ENCODE measurements around the gene CCDC102B.
"Not testable (repeated sequence)": the region's sequence is repeated elsewhere in the genome, so short reads cannot be mapped to it uniquely, and the experiment has no call there.

Gene CCDC102B

DNA sequence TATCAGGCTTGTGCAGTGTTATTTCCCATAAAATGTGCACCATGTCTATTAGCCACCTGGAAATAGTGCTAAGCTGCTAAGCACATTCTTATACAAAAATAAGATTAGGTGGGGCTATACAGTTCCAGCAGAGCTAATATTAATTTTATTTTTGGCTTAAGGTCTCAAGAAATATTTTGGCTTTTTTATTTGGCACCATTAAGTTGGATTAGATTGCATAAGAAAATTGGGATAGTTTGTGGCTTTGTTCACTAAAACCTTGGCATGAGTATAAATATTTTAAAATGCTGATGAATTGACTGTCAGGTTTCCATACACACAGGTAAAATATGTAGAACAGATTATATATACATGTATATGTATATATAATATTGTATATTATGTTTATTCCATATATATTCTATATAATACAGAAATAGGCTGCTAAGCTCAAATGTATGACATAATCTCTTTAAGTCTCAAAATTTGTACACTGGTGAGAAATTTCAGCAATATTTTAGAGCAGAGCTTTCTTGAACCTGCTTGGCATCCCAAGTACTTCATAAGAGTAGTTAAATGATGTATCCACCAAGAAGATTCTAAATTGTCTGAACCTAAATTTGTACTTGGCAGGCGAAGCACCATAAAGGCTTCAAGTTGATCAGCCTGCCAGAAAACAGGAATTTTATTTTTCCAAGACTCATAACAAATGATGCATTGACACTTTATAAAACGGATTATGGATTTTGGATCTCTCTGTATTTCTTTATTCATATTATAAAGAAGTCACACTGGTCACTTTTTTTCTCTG, 32.6 kb downstream of the CCDC102B start:
- no peak for FAIRE-seq

- FAIRE-seq, result no peak
Observed at GRCh38 chr18:68833756-68834155, 35.9 kb downstream of the CCDC102B start.

DNA sequence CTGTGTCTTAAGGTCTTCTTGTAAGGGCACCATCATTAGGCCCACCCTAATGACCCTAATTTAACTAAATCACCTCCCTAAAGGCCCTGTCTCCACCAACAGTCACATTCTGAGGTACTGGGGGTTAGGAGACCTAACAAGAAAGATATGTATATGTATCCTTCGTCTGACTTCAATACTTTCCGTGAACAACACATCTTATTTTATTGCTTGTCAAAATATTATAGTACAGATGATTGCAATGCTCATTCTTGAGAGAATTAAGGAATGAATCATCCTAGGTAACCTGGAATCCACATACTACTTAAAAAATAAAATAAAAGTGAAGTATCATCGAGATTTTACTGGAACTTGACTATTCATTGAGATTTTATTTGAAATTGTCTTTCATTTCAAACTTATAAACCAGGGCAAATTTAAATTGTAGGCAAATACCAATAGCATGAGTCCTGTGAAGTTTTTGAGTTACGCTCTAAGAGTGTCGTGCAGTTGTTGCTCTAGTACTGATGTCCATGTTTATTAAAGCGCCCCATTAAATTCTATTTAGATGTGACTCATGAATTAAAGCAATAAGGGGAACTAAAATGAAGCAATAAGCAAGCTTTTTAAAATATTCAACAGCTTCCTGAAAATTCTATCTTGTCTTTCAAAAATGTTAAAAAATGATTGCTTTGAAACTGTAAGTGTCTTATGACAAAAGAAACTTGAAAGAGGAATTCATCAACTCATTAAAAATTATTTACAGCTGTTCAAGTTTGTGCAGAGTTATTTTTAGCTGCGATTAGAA, 40.0 kb downstream of the CCDC102B start:
- no peak for FAIRE-seq

DNA sequence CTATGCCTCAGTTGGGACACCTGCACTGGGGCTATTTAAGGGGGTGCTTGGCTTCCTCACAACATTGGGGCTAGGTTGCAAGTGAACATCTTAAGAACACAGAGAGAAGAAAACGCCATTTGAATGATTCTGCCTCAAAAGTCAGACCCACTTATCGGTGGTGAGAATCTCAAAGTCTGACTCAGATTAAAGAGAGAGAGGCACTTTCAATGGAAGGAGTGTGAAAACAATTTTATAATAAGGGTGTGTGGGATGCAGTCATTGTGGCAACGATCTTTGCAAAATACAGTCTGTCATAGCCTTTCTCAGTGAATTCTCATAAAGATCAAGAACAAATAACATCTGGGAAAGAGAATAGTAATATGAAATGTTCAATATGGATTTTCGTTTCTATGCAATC, 41.8 kb downstream of the CCDC102B start:
- no peak for FAIRE-seq

DNA sequence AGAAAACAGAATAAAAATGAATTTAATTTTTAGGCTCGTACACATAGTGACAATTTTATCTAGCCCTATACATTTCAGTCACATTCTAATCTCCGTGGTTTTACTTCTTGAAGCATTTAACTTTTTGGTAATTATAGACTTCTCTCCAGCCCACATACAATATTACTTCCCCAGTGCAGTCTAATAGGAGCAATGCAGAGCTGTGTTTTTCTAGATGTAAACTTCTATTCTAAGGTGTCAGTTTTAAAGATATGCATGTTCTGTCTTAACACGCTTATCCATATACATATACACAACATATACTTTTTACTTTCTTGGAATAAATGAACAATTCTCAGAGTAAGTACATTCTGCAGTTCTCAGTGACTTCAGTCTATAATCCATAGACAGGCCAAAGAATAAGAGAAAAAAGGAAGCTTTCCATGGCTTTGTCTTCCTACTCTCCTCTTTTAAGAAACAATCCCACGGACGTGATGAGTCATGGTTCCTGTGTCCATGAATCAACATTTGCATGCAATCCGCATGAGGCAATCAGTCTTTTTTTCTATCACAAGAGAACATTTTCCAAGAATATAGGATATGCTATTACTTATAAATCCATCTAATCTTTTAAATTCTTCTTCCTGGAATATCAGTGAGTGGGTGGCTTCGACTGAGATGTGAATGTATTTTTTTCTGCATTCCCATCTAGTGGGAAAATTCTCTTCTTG, 42.8 kb downstream of the CCDC102B start:
- no peak for FAIRE-seq

GRCh38 chr18:68841301-68841700, 43.4 kb downstream of the CCDC102B start:
- no peak for FAIRE-seq

DNA sequence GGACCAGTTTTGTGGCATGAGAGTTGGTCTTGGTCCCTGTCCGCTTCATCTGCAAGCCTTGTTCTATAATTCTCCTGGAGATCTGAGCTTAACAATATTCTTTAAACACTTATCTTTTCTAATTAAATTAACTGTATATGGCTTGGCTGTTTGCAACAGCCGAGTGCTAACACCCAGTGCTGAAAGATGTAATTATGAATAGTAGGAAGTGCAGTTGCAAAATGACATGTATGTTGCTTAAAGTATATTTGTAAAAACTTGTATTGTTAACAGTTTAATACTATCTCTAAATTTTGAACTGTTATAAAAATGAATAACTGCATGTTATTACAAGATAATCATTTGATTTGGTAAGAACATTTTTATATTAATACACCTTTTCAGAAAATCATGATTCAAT, 45.1 kb downstream of the CCDC102B start:
- no peak for FAIRE-seq

DNA sequence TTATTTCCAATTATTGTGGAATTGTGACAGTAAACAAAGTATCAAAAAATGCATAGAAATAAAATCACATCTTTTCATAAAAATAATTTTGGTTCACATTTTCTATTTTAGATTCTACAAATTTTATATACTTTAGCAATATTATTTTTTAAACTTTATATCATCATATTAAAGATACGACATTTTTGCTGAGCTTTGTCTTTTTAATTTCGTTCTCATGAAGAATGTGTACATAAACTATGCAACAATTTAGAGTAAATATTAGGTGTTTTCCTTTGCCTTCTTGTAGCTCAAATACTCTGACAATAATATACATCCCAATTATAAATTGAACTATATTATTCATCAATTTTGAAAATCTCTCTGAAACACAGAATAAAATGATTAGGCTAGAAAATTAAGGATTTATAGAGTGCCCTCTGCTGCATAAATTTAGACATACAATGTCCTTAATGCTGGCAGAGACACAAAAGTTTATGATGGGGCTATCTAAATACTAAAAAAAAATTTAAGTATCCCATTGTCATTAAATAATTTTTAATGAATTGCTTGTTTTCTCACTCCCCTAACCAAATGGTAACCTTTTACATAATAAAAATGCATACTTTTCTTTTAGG, 45.7 kb downstream of the CCDC102B start:
- FAIRE-seq, result peak; percentile 54

DNA sequence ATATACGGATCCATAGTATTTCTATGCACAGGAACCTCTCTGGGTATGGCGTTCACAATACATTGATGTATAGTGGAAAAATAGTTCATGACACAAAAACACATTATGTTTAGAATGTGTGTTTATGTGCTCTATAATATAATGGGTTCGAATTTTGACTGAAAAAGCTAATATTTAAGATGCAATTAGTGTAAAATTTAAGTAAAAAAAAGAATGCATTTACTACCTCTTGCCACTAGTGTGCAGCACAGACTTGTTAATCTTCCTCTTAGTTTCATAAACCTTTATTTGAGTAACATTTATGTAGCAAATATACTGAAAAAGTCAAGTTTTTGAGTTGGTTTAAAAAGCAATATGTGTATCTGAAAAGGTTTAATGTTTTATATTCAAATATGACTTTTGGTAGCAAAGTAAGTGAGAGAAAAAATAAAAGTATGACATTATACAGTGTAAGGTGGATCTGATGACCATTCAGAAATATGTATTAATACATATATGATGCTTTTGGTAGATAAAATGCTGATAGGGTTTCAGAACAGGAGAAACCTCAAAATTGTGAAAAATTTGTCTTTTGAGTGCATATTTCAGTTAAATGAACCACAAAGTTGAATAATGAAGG, 49.4 kb downstream of the CCDC102B start:
- peak; percentile 87 for FAIRE-seq

DNA sequence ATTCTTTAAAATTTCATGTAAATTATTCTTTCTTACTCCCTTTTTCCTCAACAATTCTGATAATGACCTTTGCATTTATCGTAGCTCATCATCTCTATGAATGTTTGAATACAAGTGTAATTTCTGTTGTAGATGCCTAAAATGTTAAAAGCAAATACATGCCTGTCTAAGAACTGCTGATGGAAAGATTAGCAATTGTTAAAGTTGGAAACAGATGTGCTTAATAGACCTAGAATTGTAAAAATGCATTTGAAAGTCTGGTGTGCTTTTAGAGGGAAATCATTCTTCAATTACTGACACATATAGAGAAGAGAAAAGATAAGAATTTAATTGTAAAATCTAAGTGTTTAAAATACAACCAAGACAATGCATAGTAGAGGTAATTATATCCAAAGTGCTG, 50.4 kb downstream of the CCDC102B start:
- no peak for FAIRE-seq

- FAIRE-seq, result no peak
Observed at GRCh38 chr18:68854786-68855391, 57.0 kb downstream of the CCDC102B start.

GRCh38 chr18:68855491-68855890, 57.6 kb downstream of the CCDC102B start:
- FAIRE-seq, result no peak

DNA sequence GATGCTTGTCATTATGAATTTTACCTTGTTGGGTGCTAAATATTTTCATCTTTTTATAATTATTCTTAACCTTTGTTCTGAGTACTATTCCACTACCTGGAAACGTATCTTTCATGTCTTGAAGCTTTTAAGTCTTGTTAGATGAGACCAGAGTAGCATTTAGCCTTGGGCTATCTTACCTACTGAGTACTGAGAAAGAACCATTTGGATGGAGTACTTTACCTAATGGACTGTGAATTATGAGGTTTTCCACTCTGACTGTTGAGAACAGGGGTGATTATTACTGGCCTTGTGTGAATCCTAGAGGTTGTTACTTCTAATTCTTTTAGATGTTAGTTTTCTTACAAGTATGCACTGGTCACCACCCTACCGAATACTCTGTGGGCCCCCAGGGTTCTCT, 63.5 kb downstream of the CCDC102B start:
- no peak for FAIRE-seq

GRCh38 chr18:68865021-68865420, 67.1 kb downstream of the CCDC102B start:
- no peak for FAIRE-seq

DNA sequence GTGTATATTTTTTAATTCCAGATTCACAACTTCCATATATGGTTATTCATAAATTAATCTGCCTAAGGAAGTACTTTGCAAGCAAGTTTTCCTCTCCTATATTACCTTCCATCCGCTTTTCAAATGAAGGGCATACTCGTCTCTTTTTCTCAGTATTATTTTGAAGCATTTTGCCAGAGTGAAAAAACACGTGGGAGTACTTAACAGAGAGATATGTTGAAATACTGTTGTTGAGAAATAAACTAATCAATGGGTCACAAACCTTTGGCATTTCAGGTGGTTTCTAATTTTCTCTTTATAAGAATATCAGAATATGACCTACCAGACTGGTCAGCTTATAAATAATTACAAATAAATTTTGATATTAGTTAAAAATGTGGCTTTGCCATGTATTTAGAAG, 67.6 kb downstream of the CCDC102B start:
- no peak for FAIRE-seq

DNA sequence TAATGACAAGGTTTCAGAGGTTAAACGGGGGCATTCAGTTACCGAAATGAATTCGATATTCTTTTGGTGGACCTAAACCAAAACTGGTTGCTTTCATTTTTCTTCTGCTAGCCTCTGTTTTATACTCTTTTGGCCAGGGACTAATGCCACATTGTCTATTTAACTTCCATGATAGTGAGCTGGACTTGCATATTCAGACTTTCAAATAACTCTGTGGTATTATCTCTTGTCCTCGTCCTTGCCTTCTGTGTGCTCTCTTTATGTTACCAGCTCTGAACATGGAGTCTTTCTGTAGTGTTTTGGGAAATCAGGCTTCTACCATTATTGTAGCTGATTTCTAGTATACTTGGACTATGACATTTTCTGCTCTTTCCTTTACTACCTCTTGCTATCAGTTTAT, 75.1 kb downstream of the CCDC102B start:
- no peak for FAIRE-seq

DNA sequence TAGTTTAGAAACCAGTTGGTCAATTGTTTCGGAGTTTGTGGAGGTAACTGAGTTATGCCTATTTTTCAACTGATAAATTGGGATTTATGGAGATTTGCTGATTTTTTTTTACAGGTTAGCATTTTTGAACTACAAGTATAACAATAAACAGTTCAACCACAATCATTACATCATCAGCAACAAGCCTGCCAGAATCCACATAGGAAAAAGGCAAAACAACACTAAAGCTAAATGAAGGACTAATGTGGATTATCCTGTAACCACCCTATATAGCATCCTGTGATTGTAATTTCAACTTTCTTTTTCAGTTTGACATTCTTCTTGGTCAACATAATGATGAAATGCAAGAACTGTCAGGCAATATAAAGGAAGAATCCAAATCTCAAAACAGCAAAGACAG, 76.5 kb downstream of the CCDC102B start:
- no peak for FAIRE-seq

DNA sequence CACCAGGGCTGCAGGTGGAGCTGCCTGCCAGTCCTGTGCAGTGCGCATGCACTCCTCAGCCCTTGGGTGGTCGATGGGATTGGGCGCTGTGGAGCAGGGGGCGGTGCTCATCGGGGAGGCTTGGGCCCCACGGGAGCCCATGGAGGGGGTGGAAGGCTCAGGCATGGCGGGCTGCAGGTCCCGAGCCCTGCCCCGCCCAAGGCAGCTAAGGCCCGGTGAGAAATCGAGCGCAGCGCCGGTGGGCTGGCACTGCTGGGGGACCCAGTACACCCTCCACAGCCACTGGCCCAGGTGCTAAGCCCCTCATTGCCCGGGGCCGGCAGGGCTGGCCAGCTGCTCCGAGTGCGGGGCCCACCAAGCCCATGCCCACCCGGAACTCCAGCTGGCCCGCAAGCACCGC, 82.1 kb downstream of the CCDC102B start:
- not testable (repeated sequence) for FAIRE-seq

DNA sequence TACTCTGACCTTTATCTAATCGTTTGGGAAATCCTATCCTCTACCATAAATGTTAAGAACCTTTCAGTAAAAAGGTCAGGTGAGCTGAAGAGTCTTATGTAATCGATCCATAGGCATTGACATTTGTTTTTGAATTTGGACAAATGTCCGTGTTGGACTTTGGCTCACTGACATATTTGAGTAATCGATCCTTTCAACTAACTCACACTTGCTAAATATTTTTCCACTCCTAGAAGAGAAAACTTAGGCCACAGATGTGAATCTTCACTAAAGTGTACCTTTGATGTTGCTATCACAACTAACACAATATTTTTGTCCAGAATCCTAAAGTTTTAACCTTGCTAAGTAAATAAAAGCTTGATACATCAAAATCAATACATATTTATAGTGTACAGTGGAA, 89.5 kb downstream of the CCDC102B start:
- no peak for FAIRE-seq

GRCh38 chr18:68893354-68893753, 95.5 kb downstream of the CCDC102B start:
- FAIRE-seq, result no peak

- no peak for FAIRE-seq
Observed at GRCh38 chr18:68897286-68897685, 99.4 kb downstream of the CCDC102B start.

- FAIRE-seq, result no peak
Observed at GRCh38 chr18:68909579-68909978, 111.7 kb downstream of the CCDC102B start.
